T-helper 17 cell (primary cell): ENCODE measurements around the gene NISCH. TPM values are rescaled to one million over a fixed set of nuclear protein-coding genes. Genes with fewer than 3 reads are reported as not detected.

ENCODE experiments used
- ATAC-seq: fragments of 150-1000 bp; cut with Tn5 transposase; 2 replicates; pipeline ENCODE4 v1.10.0; 2021; ENCODE audit warnings: mild to moderate bottlenecking, moderate library complexity
- DNase-seq, 3 donors: peaks; one replicate each; pipeline versions ENCODE4 v3.0.0 to v3.0.0-alpha.2; 2020 to 2021
- H3K9me3 ChIP-seq: one replicate; pipeline ENCODE4 v1.7.0; 2013; ENCODE audit warnings: low read length, mild to moderate bottlenecking; ENCODE audit not compliant: control insufficient read depth, poor library complexity, severe bottlenecking
- H3K27ac Mint-ChIP-seq: one replicate; pipeline ENCODE4 v1.8.0; 2022; ENCODE audit warnings: mild to moderate bottlenecking, moderate library complexity, mixed read lengths
- H3K27me3 Mint-ChIP-seq: one replicate; pipeline ENCODE4 v1.8.0; 2022; ENCODE audit warnings: mixed read lengths
- H3K36me3 Mint-ChIP-seq: one replicate; pipeline ENCODE4 v1.8.0; 2022; ENCODE audit warnings: low read depth, mixed read lengths
- H3K4me1 Mint-ChIP-seq: one replicate; pipeline ENCODE4 v1.8.0; 2022; ENCODE audit warnings: mild to moderate bottlenecking, mixed read lengths
- H3K4me3 Mint-ChIP-seq: one replicate; pipeline ENCODE4 v1.8.0; 2022; ENCODE audit warnings: mild to moderate bottlenecking, moderate library complexity, mixed read lengths
- total RNA-seq, 4 donors: library from RNA in 2 of 4; stranded (reverse) in 2 of 4; gene quantifications; one replicate each; pipeline ENCODE4 v1.2.3 and lab custom pipeline; 2022 to 2026

Gene NISCH
- total RNA-seq, 2 donors from 2014 or later = 121 to 146 TPM

- H3K36me3 Mint-ChIP-seq = no peaks in the 10 kb centered on the region
- H3K4me1 Mint-ChIP-seq = no peaks in the 10 kb centered on the region
- no peak overlapping the region for H3K4me3 Mint-ChIP-seq
- DNase-seq = no peak
- no peaks in the 10 kb centered on the region for H3K9me3 ChIP-seq
- ATAC-seq = no peak
- H3K27ac Mint-ChIP-seq = no peak overlapping the region
- no peaks in the 10 kb centered on the region for H3K27me3 Mint-ChIP-seq
Observed at GRCh38 chr3:52502808-52503350, 47.5 kb downstream of the NISCH start.

GRCh38 chr3:52503788-52504424, 48.5 kb downstream of the NISCH start:
- DNase-seq = no peak
- H3K36me3 Mint-ChIP-seq = no peaks in the 10 kb centered on the region
- no peak overlapping the region for H3K4me3 Mint-ChIP-seq
- H3K27ac Mint-ChIP-seq = no peak overlapping the region
- H3K4me1 Mint-ChIP-seq = no peaks in the 10 kb centered on the region
- no peak for ATAC-seq
- H3K9me3 ChIP-seq = no peaks in the 10 kb centered on the region
- no peaks in the 10 kb centered on the region for H3K27me3 Mint-ChIP-seq

- DNase-seq = no peak
- Mint-ChIP-seq H3K36me3 (no peaks in the 10 kb centered on the region), H3K4me3 (no peak overlapping the region), H3K27me3 (no peaks in the 10 kb centered on the region), H3K4me1 (no peaks in the 10 kb centered on the region), H3K27ac (no peak overlapping the region)
- no peak for ATAC-seq
- no peaks in the 10 kb centered on the region for H3K9me3 ChIP-seq
Observed at GRCh38 chr3:52504977-52505376, 49.6 kb downstream of the NISCH start.

DNA sequence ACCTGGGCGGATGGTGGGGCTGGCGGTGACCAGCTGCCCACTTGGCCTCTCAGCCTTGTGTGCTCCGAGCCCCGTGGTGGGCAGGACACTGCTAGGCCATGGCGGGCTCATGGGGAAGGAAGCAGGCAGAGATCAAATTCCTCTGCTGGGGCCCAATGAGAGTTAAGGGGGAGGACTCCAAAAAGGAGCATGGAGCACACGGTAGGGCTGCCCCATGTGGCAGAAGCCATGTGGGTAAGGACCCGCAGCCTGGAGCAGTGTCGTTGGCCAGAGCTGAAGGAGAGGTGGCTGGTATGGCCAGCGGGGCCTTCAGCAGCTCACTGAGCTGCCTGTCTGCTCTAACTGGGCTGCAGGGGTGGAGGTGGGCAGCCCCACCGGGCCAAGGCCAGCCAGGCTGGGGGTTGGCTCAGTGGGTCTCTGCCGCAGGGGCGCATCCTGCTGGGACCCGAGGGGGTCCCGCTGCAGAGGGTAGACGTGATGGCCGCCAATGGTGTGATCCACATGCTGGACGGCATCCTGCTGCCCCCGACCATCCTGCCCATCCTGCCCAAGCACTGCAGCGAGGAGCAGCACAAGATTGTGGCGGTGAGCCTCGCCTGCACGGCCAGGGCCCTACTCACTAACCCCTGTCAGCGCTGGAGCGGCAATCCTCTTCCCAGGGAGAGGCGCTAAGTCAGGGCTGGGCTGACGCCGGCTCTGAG, 51.0 kb downstream of the NISCH start:
- H3K9me3 ChIP-seq = no peaks in the 10 kb centered on the region
- Mint-ChIP-seq H3K27me3 (no peaks in the 10 kb centered on the region), H3K4me3 (no peak overlapping the region), H3K36me3 (no peaks in the 10 kb centered on the region), H3K27ac (no peak overlapping the region), H3K4me1 (no peaks in the 10 kb centered on the region)
- no peak for ATAC-seq
- DNase-seq = no peak

DNA sequence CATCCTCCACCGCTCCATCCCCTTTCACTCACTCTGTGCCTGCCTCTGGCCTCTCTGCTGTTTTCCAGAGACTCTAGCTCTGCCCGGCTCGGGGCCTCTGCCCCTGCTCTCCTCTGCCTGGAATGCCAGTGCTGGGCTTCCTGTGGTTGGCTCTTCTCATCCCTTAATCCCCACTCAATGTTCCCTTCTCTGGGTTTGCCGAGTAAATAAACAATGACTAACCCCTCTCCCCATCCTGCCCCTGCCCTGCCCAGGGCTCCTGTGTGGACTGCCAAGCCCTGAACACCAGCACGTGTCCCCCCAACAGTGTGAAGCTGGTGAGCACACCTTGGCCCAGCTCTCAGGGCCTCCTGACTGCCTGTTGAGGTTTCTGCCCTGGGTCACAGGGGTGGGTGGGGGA, 52.0 kb downstream of the NISCH start:
- Mint-ChIP-seq H3K36me3 (no peaks in the 10 kb centered on the region), H3K27ac (no peak overlapping the region), H3K27me3 (no peaks in the 10 kb centered on the region), H3K4me1 (no peaks in the 10 kb centered on the region), H3K4me3 (no peak overlapping the region)
- ATAC-seq (no peak), DNase-seq (no peak)
- no peaks in the 10 kb centered on the region for H3K9me3 ChIP-seq

DNA sequence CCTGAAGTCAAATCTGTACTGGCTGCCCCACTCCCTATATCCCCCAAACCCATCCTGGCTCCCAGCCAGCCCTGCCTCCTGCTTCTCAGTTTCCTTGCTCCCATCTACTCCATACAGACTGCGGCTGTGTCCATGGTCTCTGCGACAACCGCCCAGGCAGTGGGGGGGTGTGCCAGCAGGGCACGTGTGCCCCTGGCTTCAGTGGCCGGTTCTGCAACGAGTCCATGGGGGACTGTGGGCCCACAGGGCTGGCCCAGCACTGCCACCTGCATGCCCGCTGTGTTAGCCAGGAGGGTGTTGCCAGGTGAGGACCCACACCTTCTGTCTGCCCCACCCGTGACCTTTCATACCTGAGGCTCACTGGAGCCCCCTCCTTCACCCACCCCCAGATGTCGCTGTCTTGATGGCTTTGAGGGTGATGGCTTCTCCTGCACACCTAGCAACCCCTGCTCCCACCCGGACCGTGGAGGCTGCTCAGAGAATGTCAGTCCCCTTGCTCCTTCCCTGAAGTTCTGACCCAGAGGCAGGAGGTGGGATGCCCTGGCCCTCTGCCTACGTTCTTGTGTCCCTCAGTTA, 54.4 kb downstream of the NISCH start:
- DNase-seq (peak in 1 of 3 donors; percentile 24), ATAC-seq (peak; percentile 78)
- H3K4me1 Mint-ChIP-seq = no peaks in the 10 kb centered on the region
- H3K9me3 ChIP-seq = no peaks in the 10 kb centered on the region
- no peaks in the 10 kb centered on the region for H3K27me3 Mint-ChIP-seq
- H3K4me3 Mint-ChIP-seq = no peak overlapping the region
- H3K27ac Mint-ChIP-seq = no peak overlapping the region
- no peaks in the 10 kb centered on the region for H3K36me3 Mint-ChIP-seq

DNA sequence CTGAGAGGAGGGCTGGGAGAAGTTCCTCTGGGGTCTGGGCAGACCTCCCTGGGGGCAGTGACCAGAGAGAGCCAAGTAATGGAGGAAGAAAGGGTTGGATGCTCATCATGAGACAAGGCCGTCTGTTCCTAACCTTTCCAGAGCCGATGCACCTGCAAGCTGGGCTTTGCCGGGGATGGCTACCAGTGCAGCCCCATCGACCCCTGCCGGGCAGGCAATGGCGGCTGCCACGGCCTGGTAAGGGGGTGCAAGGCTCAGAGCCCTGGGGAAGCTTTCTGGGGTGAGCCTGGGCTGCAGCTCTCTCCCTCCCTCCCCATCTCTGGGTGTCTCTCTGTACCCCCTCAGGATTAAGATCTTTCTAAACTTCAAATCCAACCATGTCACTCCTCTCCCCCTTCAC, 56.1 kb downstream of the NISCH start:
- no peaks in the 10 kb centered on the region for H3K4me1 Mint-ChIP-seq
- no peak overlapping the region for H3K27ac Mint-ChIP-seq
- no peaks in the 10 kb centered on the region for H3K9me3 ChIP-seq
- H3K36me3 Mint-ChIP-seq = no peaks in the 10 kb centered on the region
- no peak for DNase-seq
- no peak for ATAC-seq
- no peak overlapping the region for H3K4me3 Mint-ChIP-seq
- no peaks in the 10 kb centered on the region for H3K27me3 Mint-ChIP-seq

DNA sequence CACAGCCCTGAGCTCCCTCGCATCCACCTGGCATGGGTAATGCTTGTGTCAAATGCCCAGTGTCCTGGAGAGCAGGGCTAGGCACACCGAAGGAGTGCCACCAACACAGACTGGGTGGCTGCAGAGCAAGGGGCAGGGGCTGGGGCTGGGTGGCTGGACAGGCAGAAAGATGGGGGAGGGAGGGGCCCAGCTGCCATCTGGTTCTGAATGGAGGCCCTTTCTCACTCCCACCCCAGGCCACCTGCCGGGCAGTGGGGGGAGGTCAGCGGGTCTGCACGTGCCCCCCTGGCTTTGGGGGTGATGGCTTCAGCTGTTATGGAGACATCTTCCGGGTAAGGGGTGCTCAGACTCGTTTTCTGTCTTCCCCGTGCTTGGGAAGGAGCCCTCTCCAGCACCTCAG, 56.7 kb downstream of the NISCH start:
- no peaks in the 10 kb centered on the region for H3K9me3 ChIP-seq
- H3K36me3 Mint-ChIP-seq = no peaks in the 10 kb centered on the region
- H3K27ac Mint-ChIP-seq = no peak overlapping the region
- no peak for ATAC-seq
- no peaks in the 10 kb centered on the region for H3K27me3 Mint-ChIP-seq
- H3K4me1 Mint-ChIP-seq = no peaks in the 10 kb centered on the region
- DNase-seq = no peak
- H3K4me3 Mint-ChIP-seq = no peak overlapping the region

DNA sequence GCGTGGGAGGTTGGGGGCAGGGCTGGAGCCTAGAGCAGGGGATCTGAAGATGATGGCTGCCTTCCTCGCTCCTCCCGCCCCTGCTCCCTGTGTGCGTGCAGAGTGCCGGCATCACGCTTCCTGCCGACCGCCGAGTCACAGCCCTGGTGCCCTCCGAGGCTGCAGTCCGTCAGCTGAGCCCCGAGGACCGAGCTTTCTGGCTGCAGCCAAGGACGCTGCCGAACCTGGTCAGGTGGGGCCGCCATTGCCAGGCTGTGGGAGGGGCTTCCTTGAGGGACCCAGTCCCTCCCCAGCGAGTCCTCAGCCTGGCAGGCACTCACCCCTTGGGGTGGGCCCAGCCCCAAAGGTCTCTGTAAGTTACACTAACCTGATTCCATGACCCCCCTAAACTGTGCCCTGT, 57.3 kb downstream of the NISCH start:
- H3K27me3 Mint-ChIP-seq = no peaks in the 10 kb centered on the region
- H3K4me1 Mint-ChIP-seq = no peaks in the 10 kb centered on the region
- no peak for ATAC-seq
- no peak overlapping the region for H3K27ac Mint-ChIP-seq
- H3K9me3 ChIP-seq = no peaks in the 10 kb centered on the region
- DNase-seq = no peak
- H3K4me3 Mint-ChIP-seq = no peak overlapping the region
- H3K36me3 Mint-ChIP-seq = no peaks in the 10 kb centered on the region

- no peak overlapping the region for H3K4me3 Mint-ChIP-seq
- DNase-seq (no peak), ATAC-seq (no peak)
- no peaks in the 10 kb centered on the region for H3K9me3 ChIP-seq
- no peaks in the 10 kb centered on the region for H3K27me3 Mint-ChIP-seq
- no peaks in the 10 kb centered on the region for H3K4me1 Mint-ChIP-seq
- H3K36me3 Mint-ChIP-seq = no peaks in the 10 kb centered on the region
- H3K27ac Mint-ChIP-seq = no peak overlapping the region
Observed at GRCh38 chr3:52513281-52513680, 57.9 kb downstream of the NISCH start.

GRCh38 chr3:52514576-52514975, 59.2 kb downstream of the NISCH start:
- ATAC-seq (no peak), DNase-seq (no peak)
- no peaks in the 10 kb centered on the region for H3K27me3 Mint-ChIP-seq
- H3K9me3 ChIP-seq = no peaks in the 10 kb centered on the region
- H3K36me3 Mint-ChIP-seq = no peaks in the 10 kb centered on the region
- H3K4me1 Mint-ChIP-seq = no peaks in the 10 kb centered on the region
- no peak overlapping the region for H3K4me3 Mint-ChIP-seq
- H3K27ac Mint-ChIP-seq = no peak overlapping the region

GRCh38 chr3:52515192-52515591, 59.8 kb downstream of the NISCH start:
- DNase-seq = no peak
- Mint-ChIP-seq H3K4me1 (no peaks in the 10 kb centered on the region), H3K36me3 (no peaks in the 10 kb centered on the region), H3K27ac (no peak overlapping the region), H3K27me3 (no peaks in the 10 kb centered on the region), H3K4me3 (no peak overlapping the region)
- H3K9me3 ChIP-seq = no peaks in the 10 kb centered on the region
- ATAC-seq = no peak

- Mint-ChIP-seq H3K27ac (no peak overlapping the region), H3K4me3 (no peak overlapping the region), H3K4me1 (peaks cover 2% of the 10 kb centered on the region), H3K27me3 (no peaks in the 10 kb centered on the region), H3K36me3 (no peaks in the 10 kb centered on the region)
- ATAC-seq = no peak
- DNase-seq = no peak
- H3K9me3 ChIP-seq = no peaks in the 10 kb centered on the region
Observed at GRCh38 chr3:52516509-52517195, 61.2 kb downstream of the NISCH start.
